Spleen (tissue), 7 donors: ENCODE measurements around the gene EZR.

ENCODE experiments used
- POLR2A ChIP-seq, 3 donors: fragments of 450-650 bp; IDR thresholded peaks; one replicate each; pipeline ENCODE4 v1.5.1; 2017; ENCODE audit warnings: antibody characterized with exemption in 3 of 3, mild to moderate bottlenecking in 1 of 3
- TF ChIP-seq, protein P1 (sequence below), 11 experiments: fragments of 200-600 bp in 7 of 11; fragments of 450-650 bp in 4 of 11; sonication (generic) in 4 of 11; IDR thresholded peaks in 8 of 11; conservative IDR thresholded peaks in 3 of 11; 1 replicate in 7 of 11; 2 replicates in 4 of 11; pipeline versions ENCODE4 v1.4.0 to v1.8.0; 2016 to 2021; ENCODE audit warnings: antibody characterized with exemption in 11 of 11, inconsistent platforms in 4 of 11, mild to moderate bottlenecking in 1 of 11
- donor health status: DM: no; HTN: no; CAD: no; lungs with moderate emphysema.
- donor health status: DM: no; HTN: no; CAD: no.
- donor health status: DM: no; HTN: no; CAD: no.

- TF ChIP-seq POLR2A (IDR thresholded peaks at IDR 0.05), result no peak
- TF ChIP-seq, protein P1, sequence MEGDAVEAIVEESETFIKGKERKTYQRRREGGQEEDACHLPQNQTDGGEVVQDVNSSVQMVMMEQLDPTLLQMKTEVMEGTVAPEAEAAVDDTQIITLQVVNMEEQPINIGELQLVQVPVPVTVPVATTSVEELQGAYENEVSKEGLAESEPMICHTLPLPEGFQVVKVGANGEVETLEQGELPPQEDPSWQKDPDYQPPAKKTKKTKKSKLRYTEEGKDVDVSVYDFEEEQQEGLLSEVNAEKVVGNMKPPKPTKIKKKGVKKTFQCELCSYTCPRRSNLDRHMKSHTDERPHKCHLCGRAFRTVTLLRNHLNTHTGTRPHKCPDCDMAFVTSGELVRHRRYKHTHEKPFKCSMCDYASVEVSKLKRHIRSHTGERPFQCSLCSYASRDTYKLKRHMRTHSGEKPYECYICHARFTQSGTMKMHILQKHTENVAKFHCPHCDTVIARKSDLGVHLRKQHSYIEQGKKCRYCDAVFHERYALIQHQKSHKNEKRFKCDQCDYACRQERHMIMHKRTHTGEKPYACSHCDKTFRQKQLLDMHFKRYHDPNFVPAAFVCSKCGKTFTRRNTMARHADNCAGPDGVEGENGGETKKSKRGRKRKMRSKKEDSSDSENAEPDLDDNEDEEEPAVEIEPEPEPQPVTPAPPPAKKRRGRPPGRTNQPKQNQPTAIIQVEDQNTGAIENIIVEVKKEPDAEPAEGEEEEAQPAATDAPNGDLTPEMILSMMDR (IDR thresholded peaks at IDR 0.05 in 8 of 11, conservative IDR thresholded peaks at IDR 0.05 in 3 of 11), result no peak
Observed at GRCh38 chr6:158743033-158743651, 76.0 kb downstream of the EZR start.
